GM21526 (cell line): ENCODE results near the gene CYFIP2.
"Not testable (repeated sequence)": the region's sequence is repeated elsewhere in the genome, so short reads cannot be mapped to it uniquely, and the experiment has no call there.

Source experiments
- ATAC-seq: cut with Tn5 transposase; IDR thresholded peaks from one replicate; pipeline ENCODE4 v1.9.1; 2021; ENCODE audit warnings: moderate library complexity; ENCODE audit not compliant: unreplicated experiment, low FRiP score

CYFIP2 gene

DNA sequence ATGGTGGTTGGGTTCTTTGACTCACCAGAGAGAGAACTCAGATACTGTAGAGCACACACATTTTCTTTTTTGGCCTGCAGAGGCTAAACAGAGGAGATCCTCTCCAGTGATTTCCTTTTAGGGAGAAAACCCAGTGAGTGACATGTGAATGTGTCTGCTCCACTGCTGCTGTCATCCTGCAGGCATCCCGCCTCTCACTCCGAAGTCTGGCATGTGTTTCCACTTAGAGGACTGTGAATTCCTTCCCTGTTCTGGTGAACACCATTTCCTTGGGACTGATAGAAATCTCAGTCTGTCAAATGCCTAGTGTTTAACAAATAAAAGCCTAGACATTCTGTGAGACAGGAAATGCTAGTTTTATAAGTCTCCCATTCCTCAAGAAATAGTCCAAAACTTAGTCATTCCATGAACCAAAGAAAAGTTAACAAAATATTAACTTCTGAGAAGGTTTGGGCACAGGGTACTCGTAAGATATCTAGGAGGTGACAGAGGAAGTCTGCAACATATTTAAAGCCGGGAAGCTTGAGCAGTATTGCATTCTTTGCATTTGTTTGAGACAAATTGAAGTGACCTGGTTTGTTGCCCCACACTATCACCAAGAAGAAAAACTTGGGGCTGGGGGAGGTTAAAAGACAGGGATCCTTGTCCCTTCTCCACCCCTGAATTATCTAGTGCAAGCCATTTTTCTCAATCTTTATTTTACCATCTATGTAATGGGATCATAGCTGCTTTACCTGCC lies 119.2 kb downstream of the CYFIP2 start:
- ATAC-seq, result no peak

DNA sequence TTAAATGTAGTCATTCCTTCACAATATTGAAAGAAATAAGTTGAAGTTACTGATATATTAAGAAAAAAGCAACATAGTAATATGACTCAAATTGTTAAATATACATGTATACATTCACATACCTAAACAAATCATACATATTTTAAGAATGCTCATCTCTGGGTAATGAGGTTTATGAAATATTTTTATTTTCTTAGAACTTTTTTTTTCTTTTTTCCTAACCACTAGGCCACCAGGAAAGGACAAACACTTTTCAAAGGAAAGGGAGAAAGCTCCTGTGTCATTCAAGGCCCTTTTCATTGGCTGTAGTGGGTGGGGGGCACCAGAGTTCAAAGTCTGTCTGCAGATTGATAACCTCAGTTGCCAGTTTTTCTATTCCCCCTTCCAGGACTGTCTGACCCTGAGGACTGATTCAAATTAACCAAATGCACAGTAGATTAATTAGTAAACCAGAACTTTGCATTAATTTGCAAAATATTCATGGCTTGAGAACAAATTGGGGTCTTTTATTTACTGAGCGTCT lies 121.2 kb downstream of the CYFIP2 start:
- no peak for ATAC-seq

DNA sequence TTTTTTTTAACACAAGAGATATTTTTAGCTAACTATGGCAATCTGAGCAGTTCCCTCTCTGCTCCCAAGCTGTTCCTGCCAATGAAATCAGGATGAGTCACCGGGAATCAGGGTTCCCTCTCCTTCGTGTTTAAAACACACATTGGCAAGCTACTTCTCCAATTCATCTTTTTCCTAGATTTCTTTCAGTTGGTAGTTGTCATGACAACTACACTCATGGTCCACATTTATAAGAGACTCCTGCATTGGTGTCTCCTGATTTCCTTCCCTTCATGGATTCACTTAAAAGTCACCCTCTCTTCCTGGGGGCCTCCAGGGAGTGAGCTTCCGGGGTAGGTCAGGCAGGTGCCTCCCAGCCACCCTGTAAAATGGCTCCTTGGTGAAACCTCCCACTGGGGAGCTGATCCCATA lies 121.8 kb downstream of the CYFIP2 start:
- ATAC-seq, result no peak

GRCh38 chr5:157388111-157388710 lies 122.3 kb downstream of the CYFIP2 start:
- ATAC-seq, result no peak

GRCh38 chr5:157389103-157389502 lies 123.2 kb downstream of the CYFIP2 start:
- ATAC-seq, result no peak

DNA sequence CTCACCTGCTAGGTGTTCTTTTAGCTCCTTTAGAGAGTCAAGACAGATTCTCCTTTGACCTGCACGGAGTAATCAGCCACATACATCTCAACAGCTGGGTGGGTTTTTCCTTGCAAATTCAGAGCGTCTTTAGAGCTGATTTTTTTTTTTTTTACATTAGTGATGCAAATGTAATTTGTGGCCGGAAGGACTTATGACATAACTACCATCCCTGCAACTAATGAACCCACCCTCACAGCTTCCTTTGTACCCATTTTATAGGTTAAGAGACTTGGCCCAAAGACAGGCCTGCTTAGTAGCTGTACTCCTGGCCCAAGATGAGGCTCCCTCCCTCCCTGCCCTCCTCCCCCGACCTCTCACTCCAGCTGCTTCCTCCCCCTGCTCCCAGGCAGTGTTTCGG lies 124.2 kb downstream of the CYFIP2 start:
- no peak for ATAC-seq

- ATAC-seq, result no peak
Observed at GRCh38 chr5:157390551-157391297, 124.8 kb downstream of the CYFIP2 start.

DNA sequence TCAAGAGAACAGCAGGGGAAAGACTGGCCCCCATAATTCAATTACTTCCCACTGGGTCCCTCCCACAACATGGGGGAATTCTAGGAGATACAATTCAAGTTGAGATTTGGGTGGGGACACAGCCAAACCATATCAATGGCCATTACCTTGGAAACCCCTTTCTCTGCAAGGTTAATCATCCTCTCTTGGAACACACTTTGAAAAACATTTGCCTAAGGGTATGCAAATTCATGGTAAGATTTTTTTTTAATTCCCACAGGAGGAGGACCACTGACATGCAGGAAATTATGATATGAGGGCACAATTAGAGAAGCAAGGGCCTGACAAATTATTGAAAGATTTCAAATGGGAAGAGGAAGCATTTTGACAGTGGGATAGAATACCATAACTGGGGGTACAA lies 132.4 kb downstream of the CYFIP2 start:
- ATAC-seq, result no peak

DNA sequence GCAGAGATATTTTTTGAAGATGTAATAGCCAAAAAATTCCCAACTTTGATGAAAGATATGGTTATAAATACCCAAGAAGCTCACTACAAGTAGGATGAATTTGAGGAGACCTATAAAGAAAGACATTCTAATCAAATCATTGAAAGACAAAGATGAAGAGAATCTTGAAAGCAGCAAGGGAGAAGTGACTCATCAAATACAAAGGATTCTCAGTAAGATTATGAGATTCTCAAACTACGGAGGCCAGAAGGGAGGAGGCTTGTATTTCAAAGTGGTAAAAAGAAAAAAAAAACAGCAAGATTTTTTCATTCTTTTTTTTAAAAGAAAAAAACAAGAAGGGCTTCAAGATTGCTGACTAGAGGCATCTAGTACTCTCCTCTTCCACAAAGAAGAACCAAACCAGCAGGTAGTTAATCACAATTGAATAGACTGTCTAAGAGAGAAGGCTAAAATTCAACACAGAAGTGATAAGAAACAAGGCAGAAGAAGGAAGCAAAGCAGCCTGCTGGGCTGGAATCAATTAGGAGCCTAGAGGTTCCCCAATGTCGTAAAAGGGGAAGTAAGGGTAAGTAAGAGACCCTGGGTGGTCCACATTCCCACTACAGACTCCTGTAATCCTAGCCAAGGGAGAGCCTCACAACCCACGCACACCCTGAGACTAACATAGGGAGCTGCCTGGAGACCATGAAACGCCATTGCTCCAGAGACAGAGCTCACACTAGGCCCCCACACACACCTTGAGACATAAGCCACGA lies 135.0 kb downstream of the CYFIP2 start:
- ATAC-seq, result no peak

DNA sequence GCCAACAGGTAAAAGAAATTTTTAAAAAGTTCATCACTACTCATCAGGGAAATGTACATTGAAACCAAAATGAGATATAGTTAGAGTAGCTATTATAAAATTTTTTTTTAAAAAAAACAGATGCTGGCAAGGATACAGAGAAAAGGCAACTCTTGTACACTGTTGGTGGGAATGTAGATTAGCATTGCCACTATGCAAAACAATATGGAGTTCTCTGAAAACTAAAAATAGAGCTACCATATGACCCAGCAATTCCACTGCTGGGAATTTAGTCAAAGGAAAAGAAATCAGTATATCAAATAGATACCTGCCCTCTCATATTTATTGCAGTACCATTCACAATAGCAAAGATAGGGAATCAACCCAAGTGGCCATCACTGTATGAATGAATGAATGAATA lies 149.9 kb downstream of the CYFIP2 start:
- no peak for ATAC-seq

DNA sequence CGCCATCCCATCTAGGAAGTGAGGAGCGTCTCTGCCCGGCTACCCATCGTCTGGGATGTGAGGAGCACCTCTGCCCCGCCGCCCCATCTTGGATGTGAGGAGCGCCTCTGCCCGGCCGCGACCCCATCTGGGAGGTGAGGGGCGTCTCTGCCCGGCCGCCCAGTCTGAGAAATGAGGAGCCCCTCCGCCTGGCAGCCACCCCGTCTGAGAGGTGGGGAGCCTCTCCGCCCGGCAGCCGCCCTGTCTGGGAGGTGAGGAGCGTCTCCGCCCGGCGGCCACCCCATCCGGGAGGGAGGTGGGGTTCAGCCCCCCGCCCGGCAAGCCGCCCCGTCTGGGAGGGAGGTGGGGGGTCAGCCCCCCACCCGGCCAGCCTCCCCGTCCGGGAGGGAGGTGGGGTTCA lies 153.6 kb downstream of the CYFIP2 start:
- not testable (repeated sequence) for ATAC-seq

- not testable (repeated sequence) for ATAC-seq
Observed at GRCh38 chr5:157429920-157430319, 164.0 kb downstream of the CYFIP2 start.

DNA sequence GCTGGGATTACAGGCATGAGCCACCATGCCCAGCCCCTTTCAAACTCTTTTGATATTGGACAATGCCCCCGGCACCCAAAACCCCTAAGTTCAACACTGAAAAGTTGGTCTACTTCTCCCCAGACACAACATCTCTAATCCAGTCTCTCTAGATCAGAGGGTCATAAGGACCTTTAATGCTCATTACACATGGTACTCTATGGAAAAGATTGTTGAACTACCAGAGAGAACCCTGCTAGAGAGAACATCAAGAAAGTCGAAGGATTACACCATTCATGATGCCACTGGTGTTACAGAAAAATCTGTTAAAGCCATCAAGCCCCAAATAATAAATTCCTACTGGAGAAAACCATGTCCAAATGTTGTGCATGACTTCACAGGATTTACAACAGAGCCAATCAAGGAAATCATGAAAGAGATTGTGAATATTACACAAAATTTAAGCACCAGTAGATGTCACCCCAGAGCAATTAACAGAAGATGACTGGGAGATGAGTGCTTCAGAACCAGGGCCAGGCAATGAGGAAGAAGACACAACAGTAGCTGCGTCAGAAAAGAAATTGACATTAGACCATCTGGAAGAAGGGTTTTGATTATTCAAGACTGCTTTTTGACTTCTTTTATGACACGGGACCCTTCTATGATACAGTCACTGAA lies 165.7 kb downstream of the CYFIP2 start:
- peak; percentile 87 for ATAC-seq

DNA sequence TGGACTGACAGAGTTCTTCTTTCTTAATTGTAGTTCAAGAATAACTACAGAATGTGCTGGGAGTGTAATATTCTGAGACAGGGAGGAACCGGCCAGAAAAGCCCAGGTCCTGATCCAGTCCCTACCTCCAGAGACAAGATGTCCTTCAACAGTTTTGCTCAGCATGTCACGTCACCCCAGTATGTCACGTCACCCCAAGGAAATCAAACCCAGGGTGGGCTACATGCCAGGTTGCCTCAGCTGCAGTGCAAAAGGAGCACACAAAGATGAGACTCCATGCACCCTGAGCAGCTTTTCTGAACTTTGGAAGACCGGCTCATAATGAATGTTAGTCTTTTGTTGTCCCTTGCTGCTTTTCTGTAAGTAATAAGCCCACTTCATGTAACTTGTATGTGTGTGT lies 168.2 kb downstream of the CYFIP2 start:
- ATAC-seq, result no peak

- no peak for ATAC-seq
Observed at GRCh38 chr5:157443041-157443549, 177.2 kb downstream of the CYFIP2 start.

DNA sequence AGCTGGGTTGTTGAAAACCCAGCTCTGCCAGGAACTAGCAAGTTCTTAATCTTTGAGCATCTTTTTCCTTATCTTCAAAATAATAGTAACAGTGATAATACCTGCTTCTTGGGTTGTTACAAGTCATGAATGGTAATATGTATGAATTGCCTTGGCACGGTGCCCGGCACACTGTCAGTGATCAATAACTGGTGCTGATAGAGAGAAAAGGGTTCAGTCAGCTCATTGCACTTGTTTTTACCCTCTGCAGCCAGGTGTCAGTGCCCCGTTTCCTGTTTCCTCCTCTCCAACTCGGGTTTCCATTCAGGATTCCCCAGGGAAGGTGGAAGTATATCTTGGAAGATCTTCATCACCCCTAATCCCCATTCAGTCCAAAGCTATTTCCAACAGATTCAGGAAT lies 178.3 kb downstream of the CYFIP2 start:
- no peak for ATAC-seq
